ENCODE measurements around the gene DARS1.

DNA sequence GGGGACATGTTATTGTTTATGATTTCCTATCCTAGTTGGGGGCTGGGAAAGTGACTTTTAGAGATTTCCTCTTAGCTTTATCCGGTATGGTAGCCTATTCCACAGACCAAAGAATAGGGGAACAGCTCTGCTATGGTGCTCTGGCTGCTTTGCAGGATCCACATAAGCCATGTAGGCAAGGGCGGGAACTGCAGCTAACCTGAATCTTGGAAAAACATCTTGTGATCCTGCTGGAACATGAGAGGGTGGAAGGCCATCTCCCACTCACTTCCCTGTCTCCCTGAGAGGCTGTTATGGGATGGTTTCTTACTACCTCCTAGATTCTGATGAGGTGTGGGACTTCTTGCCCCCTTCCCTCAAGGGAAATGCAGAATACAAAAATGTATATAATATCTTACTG lies 2.0 kb upstream of the DARS1 start:
- TF ChIP-seq, protein P1, sequence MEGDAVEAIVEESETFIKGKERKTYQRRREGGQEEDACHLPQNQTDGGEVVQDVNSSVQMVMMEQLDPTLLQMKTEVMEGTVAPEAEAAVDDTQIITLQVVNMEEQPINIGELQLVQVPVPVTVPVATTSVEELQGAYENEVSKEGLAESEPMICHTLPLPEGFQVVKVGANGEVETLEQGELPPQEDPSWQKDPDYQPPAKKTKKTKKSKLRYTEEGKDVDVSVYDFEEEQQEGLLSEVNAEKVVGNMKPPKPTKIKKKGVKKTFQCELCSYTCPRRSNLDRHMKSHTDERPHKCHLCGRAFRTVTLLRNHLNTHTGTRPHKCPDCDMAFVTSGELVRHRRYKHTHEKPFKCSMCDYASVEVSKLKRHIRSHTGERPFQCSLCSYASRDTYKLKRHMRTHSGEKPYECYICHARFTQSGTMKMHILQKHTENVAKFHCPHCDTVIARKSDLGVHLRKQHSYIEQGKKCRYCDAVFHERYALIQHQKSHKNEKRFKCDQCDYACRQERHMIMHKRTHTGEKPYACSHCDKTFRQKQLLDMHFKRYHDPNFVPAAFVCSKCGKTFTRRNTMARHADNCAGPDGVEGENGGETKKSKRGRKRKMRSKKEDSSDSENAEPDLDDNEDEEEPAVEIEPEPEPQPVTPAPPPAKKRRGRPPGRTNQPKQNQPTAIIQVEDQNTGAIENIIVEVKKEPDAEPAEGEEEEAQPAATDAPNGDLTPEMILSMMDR (IDR thresholded peaks at IDR 0.05), result no peak
- no peak for TF ChIP-seq EP300 (IDR thresholded peaks at IDR 0.05)
